Neural cell (in vitro differentiated cells): Measurements from ENCODE around the gene GCNT3. TPM values are rescaled to one million over a fixed set of nuclear protein-coding genes. Genes with fewer than 3 reads are reported as not detected.

Experiments used
- H2AFZ ChIP-seq: fragments of 200-600, 300-800 bp; sonication (generic), shearing (Covaris generic); 2 replicates; pipeline ENCODE4 v1.6.0; 2014; ENCODE audit warnings: low read depth, mild to moderate bottlenecking, antibody characterized with exemption, low read length, moderate library complexity
- H3F3A ChIP-seq: fragments of 200-600 bp; shearing (Covaris generic); 2 replicates; pipeline ENCODE4 v1.6.1; 2016; ENCODE audit warnings: mild to moderate bottlenecking, moderate library complexity, mixed read lengths, antibody characterized with exemption, low read length; ENCODE audit not compliant: insufficient read depth, poor library complexity, severe bottlenecking
- H3K27ac ChIP-seq: fragments of 200-600, 300-800 bp; sonication (generic), shearing (Covaris generic); 2 replicates; pipeline ENCODE4 v1.5.1; 2014; ENCODE audit warnings: mild to moderate bottlenecking, low read length, moderate library complexity
- H3K27me3 ChIP-seq: fragments of 300-800, 200-600 bp; sonication (generic), shearing (Covaris generic); 2 replicates; pipeline ENCODE4 v1.6.0; 2014; ENCODE audit warnings: mild to moderate bottlenecking, low read depth, low read length, moderate library complexity; ENCODE audit not compliant: insufficient read depth
- H3K36me3 ChIP-seq: fragments of 300-800, 200-600 bp; sonication (generic), shearing (Covaris generic); 2 replicates; pipeline ENCODE4 v1.5.1; 2014; ENCODE audit warnings: mild to moderate bottlenecking, antibody characterized with exemption, low read length, moderate library complexity; ENCODE audit not compliant: insufficient read depth
- H3K4me2 ChIP-seq: fragments of 300-800, 200-600 bp; sonication (generic), shearing (Covaris generic); 2 replicates; pipeline ENCODE4 v1.6.0; 2014; ENCODE audit warnings: mild to moderate bottlenecking, low read length
- H3K4me3 ChIP-seq: fragments of 300-800, 200-600 bp; sonication (generic), shearing (Covaris generic); 2 replicates; pipeline ENCODE4 v1.5.1; 2014; ENCODE audit warnings: mild to moderate bottlenecking, low read length, moderate library complexity
- H3K79me2 ChIP-seq: fragments of 200-600 bp; shearing (Covaris generic); replicated peaks from 2 replicates; pipeline ENCODE4 v1.6.0; 2014; ENCODE audit warnings: mild to moderate bottlenecking, low read length, moderate library complexity; ENCODE audit not compliant: insufficient read depth
- H3K9ac ChIP-seq: fragments of 300-800, 200-600 bp; sonication (generic), shearing (Covaris generic); 2 replicates; pipeline ENCODE4 v1.6.1; 2016; ENCODE audit warnings: mild to moderate bottlenecking, low read length, mixed read lengths
- H3K9me2 ChIP-seq: fragments of 200-600 bp; shearing (Covaris generic); 2 replicates; pipeline ENCODE4 v1.6.1; 2016; ENCODE audit warnings: mild to moderate bottlenecking, low read length, mixed read lengths; ENCODE audit not compliant: insufficient read depth
- H3K9me3 ChIP-seq: fragments of 200-600, 300-800 bp; sonication (generic), shearing (Covaris generic); 2 replicates; pipeline ENCODE4 v1.6.1; 2016; ENCODE audit warnings: mild to moderate bottlenecking, mixed run types, low read length, moderate library complexity, mixed read lengths
- H4K20me1 ChIP-seq: fragments of 200-600 bp; shearing (Covaris generic); 2 replicates; pipeline ENCODE4 v1.6.1; 2016; ENCODE audit warnings: mild to moderate bottlenecking, mixed run types; ENCODE audit not compliant: insufficient read depth
- CTCF ChIP-seq: fragments of 450-650 bp; IDR thresholded peaks from 2 replicates; pipeline ENCODE4 v1.5.1; 2014; ENCODE audit warnings: antibody characterized with exemption, mild to moderate bottlenecking, moderate library complexity; ENCODE audit not compliant: poor library complexity, severe bottlenecking
- EP300 ChIP-seq: fragments of 450-650 bp; conservative IDR thresholded peaks from 2 replicates; pipeline ENCODE4 v1.6.1; 2014; ENCODE audit warnings: antibody characterized with exemption, mild to moderate bottlenecking, moderate library complexity; ENCODE audit not compliant: poor library complexity, severe bottlenecking
- EZH2 ChIP-seq: fragments of 200-600, 300-800 bp; shearing (Covaris generic), sonication (generic); IDR thresholded peaks from 2 replicates; pipeline ENCODE4 v1.6.1; 2014; ENCODE audit warnings: antibody characterized with exemption, low read length, borderline replicate concordance, mild to moderate bottlenecking; ENCODE audit not compliant: insufficient read depth, poor library complexity, severe bottlenecking
- MXI1 ChIP-seq: fragments of 450-650 bp; conservative IDR thresholded peaks from 2 replicates; pipeline ENCODE4 v1.6.1; 2014; ENCODE audit warnings: antibody characterized with exemption, mild to moderate bottlenecking; ENCODE audit not compliant: poor library complexity, severe bottlenecking
- POLR2AphosphoS5 ChIP-seq: IDR thresholded peaks from 2 replicates; pipeline ENCODE4 v1.6.1; 2012
- RAD21 ChIP-seq: fragments of 450-650 bp; conservative IDR thresholded peaks from 2 replicates; pipeline ENCODE4 v1.6.1; 2014; ENCODE audit warnings: antibody characterized with exemption, mild to moderate bottlenecking, moderate library complexity
- REST ChIP-seq: IDR thresholded peaks from 2 replicates; pipeline ENCODE4 v1.6.1; 2012; ENCODE audit warnings: borderline replicate concordance
- SMC3 ChIP-seq: fragments of 450-650 bp; conservative IDR thresholded peaks from 2 replicates; pipeline ENCODE4 v1.6.1; 2014; ENCODE audit warnings: antibody characterized with exemption, mild to moderate bottlenecking, moderate library complexity; ENCODE audit not compliant: poor library complexity
- TAF1 ChIP-seq: IDR thresholded peaks from 2 replicates; pipeline ENCODE4 v1.6.1; 2012; ENCODE audit warnings: low read depth
- polyA plus RNA-seq: library from polyadenylated mRNA; depleted of rRNA; stranded (reverse); fragments of >200 nt; gene quantifications from 2 replicates; pipeline ENCODE4 v1.2.3, GENCODE V29; 2014

GCNT3 gene
- polyA plus RNA-seq, 1 donor from 2014 or later: 0.81 TPM

GRCh38 chr15:59562448-59563186, 49.0 kb upstream of the GCNT3 start:
- no peaks in the 10 kb centered on the region for H4K20me1 ChIP-seq

GRCh38 chr15:59565299-59565698, 46.3 kb upstream of the GCNT3 start:
- Histone ChIP-seq H3K9ac (no peak overlapping the region), H3K79me2 (no peaks in the 10 kb centered on the region), H3K27ac (no peak overlapping the region), H4K20me1 (no peaks in the 10 kb centered on the region), H3K9me2 (no peaks in the 10 kb centered on the region), H3K27me3 (no peaks in the 10 kb centered on the region), H3K4me3 (no peak overlapping the region), H3K9me3 (peaks cover 11% of the 10 kb centered on the region), H3K36me3 (no peaks in the 10 kb centered on the region), H2AFZ (no peak overlapping the region), H3F3A (no peaks in the 10 kb centered on the region), H3K4me2 (no peak overlapping the region)
- TF ChIP-seq MXI1: no peak
- TF ChIP-seq RAD21: no peak
- no peak for TF ChIP-seq TAF1
- TF ChIP-seq CTCF: no peak
- TF ChIP-seq EZH2: no peak
- no peak for TF ChIP-seq POLR2AphosphoS5
- TF ChIP-seq EP300: no peak

More at GRCh38 chr15:59562448-59563186, 49.0 kb upstream of the GCNT3 start:
- Histone ChIP-seq H3K9me3 (peaks cover 11% of the 10 kb centered on the region), H3K4me3 (no peak overlapping the region), H3K36me3 (no peaks in the 10 kb centered on the region), H3K27me3 (no peaks in the 10 kb centered on the region), H3K9ac (no peak overlapping the region), H2AFZ (no peak overlapping the region), H3K4me2 (no peak overlapping the region), H3K9me2 (no peaks in the 10 kb centered on the region), H3K79me2 (no peaks in the 10 kb centered on the region), H3K27ac (no peak overlapping the region), H3F3A (no peaks in the 10 kb centered on the region)
- no peak for TF ChIP-seq POLR2AphosphoS5
- no peak for TF ChIP-seq EP300
- no peak for TF ChIP-seq CTCF
- no peak for TF ChIP-seq MXI1
- no peak for TF ChIP-seq TAF1
- no peak for TF ChIP-seq EZH2
- no peak for TF ChIP-seq RAD21
- no peak for TF ChIP-seq SMC3
- TF ChIP-seq REST: no peak
